ENCODE measurements around the gene PCNX2. TPM values are rescaled to one million over a fixed set of nuclear protein-coding genes. Genes with fewer than 3 reads are reported as not detected.

Gene PCNX2
- polyA plus RNA-seq, 1 donor (not counting 4 experiments of a cell fraction or from before 2014, with no cell fraction given) = 18.0 TPM

GRCh38 chr1:233294913-233295236 lies 650 bp downstream of the PCNX2 start:
- FAIRE-seq = peak; percentile 76
- Histone ChIP-seq H3K9me3 (ENCODE audit: control insufficient read depth, low read depth, low read length) (no peaks in the 10 kb centered on the region), H3K9ac (ENCODE audit: control insufficient read depth, extremely low read depth, insufficient read depth, low read length) (peak overlapping the region; percentile 93), H2AFZ (ENCODE audit: control insufficient read depth, low read length) (peak overlapping the region; percentile 93), H3K27me3 (ENCODE audit: control insufficient read depth, extremely low read depth, insufficient read depth, low read length) (no peaks in the 10 kb centered on the region), H3K36me3 (ENCODE audit: control insufficient read depth in 2 of 2, extremely low read depth in 1 of 2, insufficient read depth in 2 of 2, low read length in 2 of 2) (peaks cover 1 to 8% of the 10 kb centered on the region in 2 experiments), H4K20me1 (ENCODE audit: control insufficient read depth, extremely low read depth, insufficient read depth, low read length) (no peaks in the 10 kb centered on the region), H3K9me1 (ENCODE audit: control insufficient read depth, extremely low read depth, insufficient read depth, low read length) (no peaks in the 10 kb centered on the region), H3K4me3 (ENCODE audit: control insufficient read depth in 2 of 3, extremely low read depth in 1 of 3, insufficient read depth in 2 of 3, low read depth in 1 of 3, low read length in 3 of 3) (peak overlapping the region; percentile 81 to 98 (median 93)), H3K4me1 (ENCODE audit: control insufficient read depth, extremely low read depth, insufficient read depth, low read length) (peaks cover 35% of the 10 kb centered on the region), H3K27ac (ENCODE audit: control insufficient read depth, insufficient read depth, low read length) (peak overlapping the region; percentile 94), H3K4me2 (ENCODE audit: control insufficient read depth, extremely low read depth, insufficient read depth, low read depth, low read length) (peak overlapping the region; percentile 91), H3K79me2 (ENCODE audit: control insufficient read depth, insufficient read depth, low read length) (peaks cover 47% of the 10 kb centered on the region)
- no peak for TF ChIP-seq EZH2 (IDR thresholded peaks at IDR 0.05; ENCODE audit: low read length)
- no peak for TF ChIP-seq CTCF (optimal IDR thresholded peaks at IDR 0.05 in 1 of 3, IDR thresholded peaks at IDR 0.05 in 1 of 3, conservative IDR thresholded peaks at IDR 0.05 in 1 of 3; ENCODE audit: extremely low read depth in 1 of 3, insufficient read depth in 2 of 3, low read length in 3 of 3)
- DNase-seq (ENCODE audit: low read depth, low spot score) = no peak
- dilution Hi-C loops (cut with MboI; ENCODE audit: extremely low pct_ligation_motif_present, low sequenced_read_pairs) = no loop called here

GRCh38 chr1:233293556-233294446 lies 1.7 kb downstream of the PCNX2 start:
- peaks cover 35% of the 10 kb centered on the region for H3K4me1 ChIP-seq (ENCODE audit: control insufficient read depth, extremely low read depth, insufficient read depth, low read length)
- FAIRE-seq = no peak
- peaks cover 2% of the 10 kb centered on the region for H3K9me1 ChIP-seq (ENCODE audit: control insufficient read depth, extremely low read depth, insufficient read depth, low read length)
- H3K4me3 ChIP-seq (ENCODE audit: control insufficient read depth in 2 of 3, extremely low read depth in 1 of 3, insufficient read depth in 2 of 3, low read depth in 1 of 3, low read length in 3 of 3) = peak overlapping the region in 1 of 3 experiments; percentile 98
- DNase-seq (ENCODE audit: low read depth, low spot score) = no peak
- H3K9me3 ChIP-seq (ENCODE audit: control insufficient read depth, low read depth, low read length) = no peaks in the 10 kb centered on the region
- peak overlapping the region; percentile 91 for H3K4me2 ChIP-seq (ENCODE audit: control insufficient read depth, extremely low read depth, insufficient read depth, low read depth, low read length)
- dilution Hi-C loops (cut with MboI; ENCODE audit: extremely low pct_ligation_motif_present, low sequenced_read_pairs) = no loop called here
- TF ChIP-seq EZH2 (IDR thresholded peaks at IDR 0.05; ENCODE audit: low read length) (no peak), CTCF (optimal IDR thresholded peaks at IDR 0.05 in 1 of 3, IDR thresholded peaks at IDR 0.05 in 1 of 3, conservative IDR thresholded peaks at IDR 0.05 in 1 of 3; ENCODE audit: extremely low read depth in 1 of 3, insufficient read depth in 2 of 3, low read length in 3 of 3) (no peak)
- no peak overlapping the region for H2AFZ ChIP-seq (ENCODE audit: control insufficient read depth, low read length)
- no peak overlapping the region for H3K9ac ChIP-seq (ENCODE audit: control insufficient read depth, extremely low read depth, insufficient read depth, low read length)
- H4K20me1 ChIP-seq (ENCODE audit: control insufficient read depth, extremely low read depth, insufficient read depth, low read length) = no peaks in the 10 kb centered on the region
- peaks cover 57% of the 10 kb centered on the region for H3K79me2 ChIP-seq (ENCODE audit: control insufficient read depth, insufficient read depth, low read length)
- H3K27ac ChIP-seq (ENCODE audit: control insufficient read depth, insufficient read depth, low read length) = peak overlapping the region; percentile 94
- no peaks in the 10 kb centered on the region for H3K27me3 ChIP-seq (ENCODE audit: control insufficient read depth, extremely low read depth, insufficient read depth, low read length)
- H3K36me3 ChIP-seq (ENCODE audit: control insufficient read depth in 2 of 2, extremely low read depth in 1 of 2, insufficient read depth in 2 of 2, low read length in 2 of 2) = peaks cover 4 to 14% of the 10 kb centered on the region in 2 experiments
